Choroid plexus epithelial cell (primary cell): ENCODE results near the gene TFE3.

Experiments
- DNase-seq: peaks from one replicate; pipeline ENCODE4 v3.0.0-alpha.2; 2010; ENCODE audit warnings: low read depth
- H3K4me3 ChIP-seq: 2 replicates; pipeline ENCODE4 v1.5.1; 2011; ENCODE audit warnings: low read depth, mild to moderate bottlenecking, control low read depth, low read length, moderate library complexity
- CTCF ChIP-seq: conservative IDR thresholded peaks from 2 replicates; pipeline ENCODE4 v1.5.1; 2011; ENCODE audit warnings: low read depth, mild to moderate bottlenecking, control low read depth, inconsistent platforms, low read length, moderate library complexity

Gene TFE3

GRCh38 chrX:49073601-49074575 lies 30.7 kb upstream of the TFE3 start, which contains the start of gene PRAF2:
PRAF2 (minus strand) TSS chrX:49074002; CDS start chrX:49073987, 15 bp downstream.
- H3K4me3 ChIP-seq = peak within 1 kb of the TSS; percentile 75
- DNase-seq = peak; percentile 93
- no peak for TF ChIP-seq CTCF

GRCh38 chrX:49072712-49073095 lies 29.5 kb upstream of the TFE3 start:
- no peak for TF ChIP-seq CTCF
- DNase-seq = peak; percentile 1
- peak overlapping the region; percentile 75 for H3K4me3 ChIP-seq

- H3K4me3 ChIP-seq = peak overlapping the region; percentile 75
- DNase-seq = peak; percentile 87
- no peak for TF ChIP-seq CTCF
Measured at GRCh38 chrX:49071877-49072711, 28.9 kb upstream of the TFE3 start.

- no peak for TF ChIP-seq CTCF
- DNase-seq = no peak
- H3K4me3 ChIP-seq = no peak overlapping the region
Measured at GRCh38 chrX:49070988-49071387, 27.8 kb upstream of the TFE3 start.

- no peak for TF ChIP-seq CTCF
- no peak overlapping the region for H3K4me3 ChIP-seq
- no peak for DNase-seq
Measured at GRCh38 chrX:49069038-49069437, 25.9 kb upstream of the TFE3 start.

GRCh38 chrX:49067285-49068120 lies 24.3 kb upstream of the TFE3 start:
- TF ChIP-seq CTCF = no peak
- no peak overlapping the region for H3K4me3 ChIP-seq
- DNase-seq = no peak
